Measurements from ENCODE around the gene TMEM89. TPM values are rescaled to one million over a fixed set of nuclear protein-coding genes. Genes with fewer than 3 reads are reported as not detected.

TMEM89 gene
- total RNA-seq, 1 experiment from 2014 or later: not detected

DNA sequence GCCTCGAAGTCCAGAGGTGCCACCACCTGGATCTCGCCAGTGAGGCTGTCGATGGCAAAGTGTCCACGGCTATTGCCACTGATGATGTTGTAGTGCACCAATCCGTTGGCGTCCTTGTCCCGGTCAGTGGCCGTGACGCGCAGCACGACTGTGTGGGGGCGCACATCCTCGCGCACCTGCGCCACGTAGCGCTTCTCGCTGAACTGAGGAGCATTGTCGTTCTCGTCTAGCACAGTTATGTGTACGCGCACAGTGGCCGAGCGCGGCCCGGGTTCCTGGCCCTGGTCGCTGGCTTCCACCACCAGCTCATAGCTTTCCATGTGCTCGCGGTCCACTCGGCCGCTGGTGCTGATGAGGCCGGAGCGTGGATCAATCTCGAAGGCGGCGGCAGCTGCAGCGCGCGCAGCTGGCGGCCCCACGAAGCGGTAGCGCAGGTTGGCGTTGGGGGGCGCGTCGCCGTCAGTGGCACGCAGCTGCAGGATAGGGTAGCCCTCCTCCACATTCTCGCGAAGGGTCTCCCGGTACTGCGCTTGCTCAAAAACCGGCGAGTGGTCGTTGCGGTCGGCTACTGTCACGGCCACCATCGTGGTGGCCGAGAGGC lies 39.3 kb upstream of the TMEM89 start:
- Histone ChIP-seq H3K4me2 (ENCODE audit: low read length) (no peak overlapping the region), H3K36me3 (ENCODE audit: low read depth, low read length) (no peaks in the 10 kb centered on the region), H4K20me1 (ENCODE audit: low read length) (no peaks in the 10 kb centered on the region), H3K4me3 (ENCODE audit: low read length) (no peak overlapping the region), H3K4me1 (ENCODE audit: insufficient read depth, low read length) (peaks cover 9% of the 10 kb centered on the region), H3K79me2 (ENCODE audit: low read length) (no peaks in the 10 kb centered on the region), H2AFZ (ENCODE audit: low read length) (no peak overlapping the region), H3K27me3 (ENCODE audit: low read length) (no peaks in the 10 kb centered on the region), H3K9me2 (replicated peaks; ENCODE audit: low read length) (no peaks in the 10 kb centered on the region), H3K9ac (ENCODE audit: low read length) (no peak overlapping the region), H3K9me3 (ENCODE audit: low read length) (no peaks in the 10 kb centered on the region), H3K27ac (ENCODE audit: low read length) (no peak overlapping the region), H3F3A (ENCODE audit: low read length, unreplicated experiment) (no peaks in the 10 kb centered on the region)
- no peak for ATAC-seq
- CTCF ChIA-PET: no interaction called here
- TF ChIP-seq EZH2phosphoT487 (IDR thresholded peaks at IDR 0.05; ENCODE audit: borderline replicate concordance, low read length) (no peak), CTCF (conservative IDR thresholded peaks at IDR 0.05; ENCODE audit: low read depth, low read length) (no peak), EZH2 (IDR thresholded peaks at IDR 0.05; ENCODE audit: low read length, unreplicated experiment) (no peak)
- intact Hi-C loops (cut with micrococcal nuclease): no loop called here
- BruUV-seq (replicated peaks): no TSS peak
- POLR2A ChIA-PET (ENCODE audit: unreplicated experiment): no interaction called here
- no peak for DNase-seq

DNA sequence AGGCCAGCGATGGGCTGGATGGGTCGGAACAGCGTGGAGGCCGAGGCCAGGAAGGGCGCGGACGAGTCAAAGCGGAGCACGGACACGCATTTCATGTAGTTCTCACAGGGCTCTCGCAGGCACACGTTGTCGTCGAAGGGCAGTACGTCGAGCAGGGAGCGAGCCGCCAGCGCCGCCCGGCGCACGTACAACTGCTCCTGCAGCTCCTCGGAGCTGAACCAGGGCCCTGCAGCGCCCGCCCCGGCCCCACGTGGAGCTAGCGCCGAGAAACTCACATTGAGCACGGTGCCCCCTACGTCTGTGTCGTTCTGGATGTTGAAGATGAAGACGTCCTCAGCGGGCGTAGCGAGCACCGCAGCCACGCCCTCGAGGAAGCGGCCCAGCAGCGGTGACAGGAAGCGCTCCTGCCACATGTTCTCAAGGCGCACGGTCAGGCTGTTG lies 35.3 kb upstream of the TMEM89 start:
- Histone ChIP-seq H4K20me1 (ENCODE audit: low read length) (no peaks in the 10 kb centered on the region), H3K4me3 (ENCODE audit: low read length) (no peak overlapping the region), H3K9me3 (ENCODE audit: low read length) (no peaks in the 10 kb centered on the region), H3K4me2 (ENCODE audit: low read length) (no peak overlapping the region), H3K9ac (ENCODE audit: low read length) (no peak overlapping the region), H3K36me3 (ENCODE audit: low read depth, low read length) (no peaks in the 10 kb centered on the region), H3K27ac (ENCODE audit: low read length) (no peak overlapping the region), H3K79me2 (ENCODE audit: low read length) (no peaks in the 10 kb centered on the region), H3K27me3 (ENCODE audit: low read length) (no peaks in the 10 kb centered on the region), H3K9me2 (replicated peaks; ENCODE audit: low read length) (no peaks in the 10 kb centered on the region), H3F3A (ENCODE audit: low read length, unreplicated experiment) (no peaks in the 10 kb centered on the region), H2AFZ (ENCODE audit: low read length) (no peak overlapping the region), H3K4me1 (ENCODE audit: insufficient read depth, low read length) (no peaks in the 10 kb centered on the region)
- intact Hi-C loops (cut with micrococcal nuclease): no loop called here
- DNase-seq (no peak), ATAC-seq (no peak)
- POLR2A ChIA-PET (ENCODE audit: unreplicated experiment): no interaction called here
- BruUV-seq (replicated peaks): no TSS peak
- CTCF ChIA-PET: no interaction called here
- TF ChIP-seq EZH2 (IDR thresholded peaks at IDR 0.05; ENCODE audit: low read length, unreplicated experiment) (no peak), EZH2phosphoT487 (IDR thresholded peaks at IDR 0.05; ENCODE audit: borderline replicate concordance, low read length) (no peak), CTCF (conservative IDR thresholded peaks at IDR 0.05; ENCODE audit: low read depth, low read length) (no peak)

GRCh38 chr3:48656061-48656840 lies 34.7 kb upstream of the TMEM89 start:
- POLR2A ChIA-PET (ENCODE audit: unreplicated experiment): no interaction called here
- no peaks in the 10 kb centered on the region for H3K4me1 ChIP-seq (ENCODE audit: insufficient read depth, low read length)
- no peaks in the 10 kb centered on the region for H3K9me2 ChIP-seq (replicated peaks; ENCODE audit: low read length)
- no peak overlapping the region for H3K4me3 ChIP-seq (ENCODE audit: low read length)
- no peaks in the 10 kb centered on the region for H3K27me3 ChIP-seq (ENCODE audit: low read length)
- no peaks in the 10 kb centered on the region for H3K79me2 ChIP-seq (ENCODE audit: low read length)
- no peak overlapping the region for H3K9ac ChIP-seq (ENCODE audit: low read length)
- BruUV-seq (replicated peaks): no TSS peak
- CTCF ChIA-PET: no interaction called here
- ATAC-seq (no peak), DNase-seq (no peak)
- H2AFZ ChIP-seq (ENCODE audit: low read length): no peak overlapping the region
- no peaks in the 10 kb centered on the region for H3K36me3 ChIP-seq (ENCODE audit: low read depth, low read length)
- no peaks in the 10 kb centered on the region for H3F3A ChIP-seq (ENCODE audit: low read length, unreplicated experiment)
- TF ChIP-seq EZH2phosphoT487 (IDR thresholded peaks at IDR 0.05; ENCODE audit: borderline replicate concordance, low read length): no peak
- no peak for TF ChIP-seq EZH2 (IDR thresholded peaks at IDR 0.05; ENCODE audit: low read length, unreplicated experiment)
- no peak for TF ChIP-seq CTCF (conservative IDR thresholded peaks at IDR 0.05; ENCODE audit: low read depth, low read length)
- H3K27ac ChIP-seq (ENCODE audit: low read length): no peak overlapping the region
- no peaks in the 10 kb centered on the region for H3K9me3 ChIP-seq (ENCODE audit: low read length)
- no peaks in the 10 kb centered on the region for H4K20me1 ChIP-seq (ENCODE audit: low read length)
- intact Hi-C loops (cut with micrococcal nuclease): no loop called here
- no peak overlapping the region for H3K4me2 ChIP-seq (ENCODE audit: low read length)

Data from PC-3 (cell line).